Left kidney (tissue), 2 donors: ENCODE measurements around the gene MYLIP. TPM values are rescaled to one million over a fixed set of nuclear protein-coding genes. Genes with fewer than 3 reads are reported as not detected.
"Not testable (repeated sequence)": the region's sequence is repeated elsewhere in the genome, so short reads cannot be mapped to it uniquely, and the experiment has no call there.

Experiments
- DNase-seq: peaks from one replicate; pipeline ENCODE4 v3.0.0-alpha.2; 2013
- polyA plus RNA-seq: library from polyadenylated mRNA; unstranded; fragments of 120-200 nt; gene quantifications from one replicate; pipeline ENCODE4 v1.2.1, GENCODE V29; 2013; ENCODE audit not compliant: insufficient read length

The MYLIP gene
- polyA plus RNA-seq, 1 donor, result 48.9 TPM

- DNase-seq, result no peak
These were observed 44.5 kb downstream of the MYLIP start for GRCh38 chr6:16173167-16173940.

DNA sequence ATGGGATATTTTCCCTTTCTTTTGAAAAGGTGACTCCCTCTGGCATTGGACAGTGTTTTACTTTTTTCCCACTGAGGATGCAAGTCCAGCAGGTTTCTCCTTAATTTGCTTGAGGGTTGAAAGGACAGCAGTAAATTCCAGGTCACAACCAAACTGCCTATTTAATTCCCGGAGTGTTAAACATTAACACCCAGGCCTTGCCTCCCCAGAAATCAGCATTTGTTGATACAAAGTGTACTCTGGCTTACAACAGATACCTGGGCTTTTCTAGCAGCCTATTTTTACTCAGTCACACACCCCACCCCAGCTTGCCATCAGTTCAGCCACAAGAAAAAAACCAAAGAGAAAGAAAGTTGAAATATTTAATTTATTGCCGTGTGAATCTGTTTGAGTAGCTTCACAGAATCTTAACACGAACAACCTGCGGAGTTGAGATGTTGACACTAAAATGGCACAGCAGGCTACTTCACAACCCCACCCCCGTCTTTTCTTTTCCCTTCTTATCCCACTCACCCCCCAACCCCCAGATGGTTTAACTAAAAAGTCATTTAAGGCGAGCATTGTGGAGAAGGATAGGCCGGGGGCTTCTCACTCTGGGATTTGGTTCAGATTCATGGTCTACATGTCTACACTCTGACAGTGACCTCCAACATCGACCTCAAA lies 45.7 kb downstream of the MYLIP start:
- no peak for DNase-seq

GRCh38 chr6:16176600-16176999 lies 47.7 kb downstream of the MYLIP start:
- DNase-seq, result not testable (repeated sequence)

- DNase-seq, result no peak
These were observed 49.0 kb downstream of the MYLIP start for GRCh38 chr6:16177881-16178280.

DNA sequence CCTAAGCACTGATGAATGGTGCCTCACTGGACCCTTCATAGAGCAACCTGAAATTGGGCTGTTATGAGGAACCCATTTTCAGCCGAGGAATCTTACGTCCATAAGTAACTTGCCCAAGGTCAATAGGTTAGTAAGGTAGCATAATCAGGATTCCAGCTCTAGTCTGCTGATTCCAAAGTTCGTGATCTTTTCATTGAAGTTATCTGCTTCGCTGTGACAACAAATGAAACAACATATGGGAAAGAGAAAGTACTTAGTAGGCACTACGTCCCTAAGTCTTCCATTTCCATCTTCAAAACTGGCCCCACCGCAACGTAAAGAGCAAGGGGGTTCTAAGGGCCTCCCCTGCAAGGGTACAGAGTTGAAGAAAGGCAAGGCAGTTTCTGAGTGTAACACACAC lies 49.5 kb downstream of the MYLIP start:
- DNase-seq, result no peak

- no peak for DNase-seq
These were observed 50.2 kb downstream of the MYLIP start for GRCh38 chr6:16179063-16179462.

DNA sequence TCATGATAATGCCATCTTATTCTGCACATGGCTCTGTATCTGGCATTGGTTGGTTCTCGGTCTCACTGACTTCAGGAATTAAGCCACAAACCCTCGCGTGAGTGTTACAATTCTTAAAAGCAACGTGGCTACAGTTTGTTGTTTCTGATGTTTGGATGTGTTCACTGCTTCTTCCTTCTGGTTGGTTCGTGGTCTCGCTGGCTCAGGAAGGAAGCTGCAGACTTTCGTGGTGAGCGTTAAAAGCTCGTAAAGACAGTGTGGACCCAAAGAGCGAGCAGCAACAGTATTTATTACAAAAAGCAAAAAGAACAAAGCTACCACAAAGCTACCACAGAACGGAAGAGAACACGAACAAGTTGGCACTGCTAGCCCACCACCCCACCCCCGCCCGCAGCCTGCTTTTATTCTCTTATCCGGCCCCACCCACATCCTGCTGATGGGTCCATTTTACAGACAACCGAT lies 51.1 kb downstream of the MYLIP start:
- DNase-seq, result no peak

DNA sequence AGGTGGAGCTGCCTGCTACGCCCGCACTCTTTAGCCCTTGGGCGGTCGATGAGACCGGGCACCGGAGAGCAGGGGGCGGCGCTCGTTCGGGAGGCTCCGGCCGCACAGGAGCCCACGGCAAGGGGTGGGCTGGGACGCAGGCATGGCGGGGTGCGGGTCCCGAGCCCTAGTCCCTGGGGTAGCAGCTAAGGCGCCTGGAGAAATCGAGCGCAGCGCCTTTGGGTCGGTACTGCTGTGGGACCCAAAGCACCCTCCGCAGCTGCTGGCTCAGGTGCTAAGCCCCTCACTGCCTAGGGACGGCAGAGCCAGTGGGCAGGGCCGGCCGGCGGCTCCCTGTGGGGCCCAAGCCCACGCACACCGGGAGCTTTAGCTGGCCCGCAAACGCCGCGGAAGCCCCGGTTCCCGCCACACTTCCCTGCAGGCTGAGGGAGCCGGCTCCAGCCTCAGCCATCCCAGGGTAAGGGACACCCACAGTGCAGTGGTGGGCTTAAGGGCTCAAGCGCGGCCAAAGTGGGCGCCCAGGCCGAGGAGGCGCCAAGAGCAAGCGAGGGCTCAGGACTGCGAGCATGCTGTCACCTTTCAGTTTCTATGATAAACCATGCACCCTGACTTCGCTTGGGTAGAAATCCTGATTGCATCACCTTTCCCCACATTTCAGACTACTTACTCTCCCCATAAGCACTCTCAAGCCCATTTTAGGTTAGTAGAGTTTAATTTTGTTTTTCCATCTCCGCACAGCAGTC lies 52.0 kb downstream of the MYLIP start:
- DNase-seq, result no peak

DNA sequence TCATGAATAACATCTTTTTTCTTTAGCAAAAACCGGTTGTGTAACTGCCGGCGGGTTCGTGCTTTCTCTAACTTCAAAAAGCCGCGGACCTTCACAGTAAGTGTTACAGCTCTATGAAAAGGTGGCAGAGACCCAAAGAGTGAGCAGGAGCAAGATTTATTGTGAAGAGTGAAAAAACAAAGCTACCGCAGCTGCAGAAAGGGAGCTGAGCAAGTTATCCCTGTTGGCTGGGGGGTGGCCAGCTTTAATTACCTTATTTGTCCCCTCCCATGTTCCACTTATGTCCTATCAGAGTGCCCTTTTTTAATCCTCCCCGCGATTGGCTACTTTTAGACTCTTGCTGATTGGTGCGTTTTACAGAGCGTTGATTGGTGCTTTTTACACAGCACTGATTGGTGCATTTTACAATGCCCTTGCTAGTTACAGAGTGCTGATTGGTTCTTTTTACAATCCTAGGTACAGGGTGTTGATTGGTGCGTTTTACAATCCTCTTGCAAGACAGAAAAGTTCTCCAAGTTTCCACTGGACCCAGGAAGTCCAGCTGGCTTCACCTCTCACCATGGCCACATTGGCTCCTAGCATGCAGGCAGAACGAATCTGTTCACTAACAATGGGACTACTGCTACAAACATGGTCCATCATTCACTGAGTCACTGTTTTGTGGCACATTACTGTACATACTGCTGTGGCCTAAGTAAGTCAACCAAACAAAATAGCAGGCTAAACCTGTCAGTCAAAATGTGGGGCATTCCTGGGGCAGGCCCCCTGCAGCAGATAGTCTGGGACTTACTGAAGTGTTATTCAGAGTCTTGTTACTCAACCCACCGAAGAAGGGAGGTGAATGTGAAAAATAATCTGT lies 52.8 kb downstream of the MYLIP start:
- DNase-seq, result no peak

DNA sequence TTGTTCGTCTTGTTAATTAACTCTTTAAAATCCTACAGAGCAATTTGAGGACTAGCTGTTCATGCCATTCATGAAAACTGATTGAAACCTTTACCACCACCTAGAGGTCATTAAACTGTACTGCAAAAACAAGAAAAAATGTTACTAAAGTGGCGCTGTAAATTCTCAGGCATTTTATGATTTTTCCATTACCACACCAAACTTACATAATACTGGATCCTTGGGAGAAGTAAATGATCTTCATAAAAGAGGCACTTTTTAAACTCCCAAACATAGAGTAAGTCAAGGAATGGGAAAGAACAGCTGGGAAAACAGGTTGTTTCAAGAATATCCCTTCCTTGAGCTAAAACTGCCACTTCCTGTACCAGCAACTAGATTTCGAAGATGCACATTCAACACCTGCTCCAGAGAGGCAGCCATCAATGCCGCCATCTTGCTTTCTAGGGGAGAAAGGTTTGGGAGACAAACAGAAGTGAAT lies 54.3 kb downstream of the MYLIP start:
- DNase-seq, result peak; percentile 72

- no peak for DNase-seq
These were observed 55.2 kb downstream of the MYLIP start for GRCh38 chr6:16184129-16184528.

GRCh38 chr6:16184551-16184950 lies 55.7 kb downstream of the MYLIP start:
- DNase-seq, result no peak

- DNase-seq, result no peak
These were observed 58.3 kb downstream of the MYLIP start for GRCh38 chr6:16187176-16187575.

- no peak for DNase-seq
These were observed 61.3 kb downstream of the MYLIP start for GRCh38 chr6:16190214-16190613.

DNA sequence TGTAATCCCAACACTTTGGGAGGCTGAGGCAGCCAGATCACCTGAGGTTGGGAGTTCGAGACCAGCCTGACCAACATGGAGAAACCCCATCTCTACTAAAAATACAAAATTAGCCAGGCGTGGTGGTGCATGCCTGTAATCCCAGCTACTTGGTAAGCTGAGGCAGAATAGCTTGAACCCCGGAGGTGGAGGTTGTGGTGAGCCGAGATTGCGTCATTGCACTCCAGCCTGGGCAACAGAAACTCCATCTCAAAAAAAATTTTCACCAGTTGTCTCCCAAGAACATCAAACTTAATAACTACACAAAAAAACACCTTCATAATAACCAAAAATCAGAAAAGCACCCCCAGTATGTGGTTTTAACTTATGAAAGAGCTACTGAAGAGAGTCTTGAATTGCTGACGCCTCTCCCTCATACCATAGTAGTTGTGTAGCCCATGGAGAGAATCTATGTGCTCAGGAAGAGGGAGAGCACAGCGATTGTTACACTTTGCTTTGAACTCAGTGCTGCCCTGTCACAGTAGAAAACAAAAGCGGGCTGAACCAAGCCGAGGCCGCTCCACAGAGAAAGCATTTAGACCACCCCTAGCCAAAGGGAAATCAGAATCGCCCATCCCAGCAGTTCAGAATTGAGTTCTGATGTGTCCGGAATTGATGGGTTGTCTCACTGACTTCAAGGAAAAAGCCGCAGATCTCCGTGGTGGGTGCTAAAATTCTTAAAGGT lies 67.5 kb downstream of the MYLIP start:
- DNase-seq, result no peak

DNA sequence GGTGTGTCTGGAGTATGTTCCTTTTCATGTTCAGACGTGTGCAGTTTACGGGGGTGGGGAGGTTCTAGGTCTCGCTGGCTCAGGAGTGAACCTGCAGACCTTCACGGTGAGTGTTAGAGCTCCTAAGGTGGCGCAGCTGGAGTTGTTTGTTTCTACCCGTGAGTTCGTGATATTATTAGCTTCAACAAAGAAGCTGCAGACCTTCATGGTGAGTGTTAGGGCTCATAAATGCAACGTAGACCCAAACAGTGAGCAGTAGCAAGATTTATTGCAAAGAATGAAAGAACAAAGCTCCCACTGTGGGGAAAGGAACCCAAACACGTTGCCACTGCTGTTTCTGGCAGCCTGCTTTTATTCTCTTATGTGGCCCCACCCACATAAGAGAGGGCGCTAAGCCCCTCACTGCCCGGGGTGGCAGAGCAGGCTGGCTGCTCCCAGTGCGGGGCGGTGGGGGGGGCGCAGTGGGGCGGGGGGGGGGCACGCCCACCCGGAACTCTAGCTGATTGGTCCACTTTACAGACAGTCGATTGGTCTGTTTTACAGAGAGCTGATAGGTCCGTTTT lies 68.2 kb downstream of the MYLIP start:
- no peak for DNase-seq
